CD8-positive, alpha-beta memory T cell (primary cell): ENCODE measurements around the gene P2RX7. TPM values are rescaled to one million over a fixed set of nuclear protein-coding genes. Genes with fewer than 3 reads are reported as not detected.

Experiments
- CTCF ChIA-PET: fragments of 350-600 bp; sonication (Branson Sonifier 250); formaldehyde crosslinking; loops from one replicate; lab custom pipeline; 2021; ENCODE audit warnings: antibody characterized with exemption; lab: Charles Lee
- POLR2A ChIA-PET: fragments of 350-600 bp; sonication (Branson Sonifier 250); formaldehyde crosslinking; loops from one replicate; lab custom pipeline; 2021; ENCODE audit warnings: antibody characterized with exemption; lab: Charles Lee
- DNase-seq, 5 donors: peaks; one replicate each; pipeline versions ENCODE4 v3.0.0 to v3.0.0-alpha.2; 2020 to 2022; ENCODE audit warnings: mixed read lengths in 1 of 5
- H3K27ac ChIP-seq: one replicate; pipeline ENCODE4 v1.7.0; 2013; ENCODE audit warnings: low read depth, mild to moderate bottlenecking, low read length, moderate library complexity
- H3K27me3 ChIP-seq: 2 replicates; pipeline ENCODE4 v1.7.0; 2013; ENCODE audit warnings: low read length, mild to moderate bottlenecking; ENCODE audit not compliant: insufficient read depth, poor library complexity, severe bottlenecking
- H3K36me3 ChIP-seq: 2 replicates; pipeline ENCODE4 v1.7.0; 2013; ENCODE audit warnings: mild to moderate bottlenecking, low read length, moderate library complexity; ENCODE audit not compliant: insufficient read depth
- H3K4me1 ChIP-seq: 2 replicates; pipeline ENCODE4 v1.7.0; 2013; ENCODE audit warnings: mild to moderate bottlenecking, low read length, moderate library complexity; ENCODE audit not compliant: insufficient read depth
- H3K4me3 ChIP-seq: 2 replicates; pipeline ENCODE4 v1.7.0; 2013; ENCODE audit warnings: mild to moderate bottlenecking, low read length
- H3K9me3 ChIP-seq: 2 replicates; pipeline ENCODE4 v1.7.0; 2013; ENCODE audit warnings: mild to moderate bottlenecking, low read length
- H3K27ac Mint-ChIP-seq, 8 donors: one replicate each; pipeline ENCODE4 v1.8.0; 2020 to 2021; ENCODE audit warnings: mixed read lengths in 8 of 8, mild to moderate bottlenecking in 6 of 8, inconsistent platforms in 3 of 8, moderate library complexity in 3 of 8
- H3K27me3 Mint-ChIP-seq, 2 donors: one replicate each; pipeline ENCODE4 v1.8.0; 2020 to 2021; ENCODE audit warnings: mixed read lengths in 2 of 2, mild to moderate bottlenecking in 1 of 2, moderate library complexity in 1 of 2
- H3K36me3 Mint-ChIP-seq, 3 donors: one replicate each; pipeline ENCODE4 v1.8.0; 2020 to 2021; ENCODE audit warnings: mixed read lengths in 3 of 3, inconsistent platforms in 1 of 3, mild to moderate bottlenecking in 1 of 3
- H3K4me1 Mint-ChIP-seq, 3 donors: one replicate each; pipeline ENCODE4 v1.8.0; 2020 to 2021; ENCODE audit warnings: mixed read lengths in 3 of 3, inconsistent platforms in 1 of 3, mild to moderate bottlenecking in 1 of 3
- H3K4me3 Mint-ChIP-seq, 7 donors: one replicate each; pipeline ENCODE4 v1.8.0; 2020 to 2021; ENCODE audit warnings: mixed read lengths in 7 of 7, mild to moderate bottlenecking in 6 of 7, moderate library complexity in 4 of 7, inconsistent platforms in 2 of 7
- H3K9me3 Mint-ChIP-seq, 5 donors: one replicate each; pipeline ENCODE4 v1.8.0; 2020 to 2022; ENCODE audit warnings: mixed read lengths in 5 of 5, mild to moderate bottlenecking in 3 of 5, moderate library complexity in 2 of 5, inconsistent platforms in 1 of 5
- polyA plus RNA-seq: library from polyadenylated mRNA; unstranded; fragments of 300-500 nt; fragmentation: Illumina TruSeq; gene quantifications from one replicate; pipeline ENCODE4 v1.2.3, GENCODE V29; 2021
- total RNA-seq, 2 experiments: library from RNA; stranded (reverse); gene quantifications; one replicate each; pipeline ENCODE4 v1.2.3, GENCODE V29; 2021

The P2RX7 gene
- total and polyA plus RNA-seq, 3 experiments from 2014 or later = 4.3 to 9.2 (median 4.5) TPM

DNA sequence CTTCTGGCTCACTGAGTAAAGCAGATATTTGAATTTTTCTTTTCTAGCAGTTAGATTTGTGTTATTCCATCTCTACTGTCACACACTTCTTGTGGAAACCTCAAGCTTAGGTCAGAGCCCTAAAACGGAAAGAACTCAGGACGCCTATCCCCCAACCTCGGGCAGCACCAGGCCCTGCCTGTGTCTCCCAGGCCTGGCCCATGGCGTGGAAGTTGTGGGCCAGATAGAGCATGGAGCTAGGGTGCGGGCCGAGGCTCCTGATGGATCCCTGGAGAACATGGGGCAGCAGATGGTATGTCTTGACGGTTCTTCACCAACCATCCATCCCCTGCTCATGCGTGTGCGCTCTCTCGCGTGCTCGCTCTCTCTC lies 97.8 kb downstream of the P2RX7 start:
- Mint-ChIP-seq H3K36me3 (peaks cover 0 to 69% (median 5%) of the 10 kb centered on the region in 3 donors), H3K4me3 (no peak overlapping the region), H3K27ac (peak overlapping the region in 6 of 8 donors; percentile 7 to 83 (median 52)), H3K27me3 (no peaks in the 10 kb centered on the region), H3K4me1 (peaks cover 10 to 22% (median 11%) of the 10 kb centered on the region in 3 donors), H3K9me3 (no peaks in the 10 kb centered on the region)
- peaks cover 19% of the 10 kb centered on the region for H3K4me1 ChIP-seq
- H3K27me3 ChIP-seq = no peaks in the 10 kb centered on the region
- no peaks in the 10 kb centered on the region for H3K9me3 ChIP-seq
- ChIA-PET CTCF (interaction anchor here (1.0 to 2.8 kb wide), 7 partner anchors 10 to 121 kb away, joined by 4 to 27 read pairs (median 5); no protein-coding TSS in a partner anchor), POLR2A (no interaction called here)
- peaks cover 18% of the 10 kb centered on the region for H3K36me3 ChIP-seq
- H3K27ac ChIP-seq = no peak overlapping the region
- no peak for DNase-seq
- H3K4me3 ChIP-seq = no peak overlapping the region

DNA sequence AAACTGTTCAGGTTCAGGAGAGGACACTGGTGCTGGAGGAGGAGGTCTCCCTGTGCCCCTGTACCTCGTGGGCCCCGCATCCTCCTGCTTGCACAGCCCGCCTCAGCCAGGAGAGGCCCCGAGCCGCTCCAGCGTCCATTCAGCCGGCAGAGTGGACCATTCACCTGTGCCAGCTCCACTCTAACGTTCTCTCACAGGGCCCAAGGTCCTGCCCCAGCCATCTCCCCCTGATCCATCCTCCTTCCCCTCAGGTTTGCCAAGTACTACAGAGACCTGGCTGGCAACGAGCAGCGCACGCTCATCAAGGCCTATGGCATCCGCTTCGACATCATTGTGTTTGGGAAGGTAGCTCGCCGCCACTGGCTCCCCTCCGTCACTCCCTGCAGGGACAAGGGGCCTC lies 99.5 kb downstream of the P2RX7 start:
- Histone ChIP-seq H3K27me3 (no peaks in the 10 kb centered on the region), H3K4me1 (peaks cover 3% of the 10 kb centered on the region), H3K9me3 (no peaks in the 10 kb centered on the region), H3K36me3 (peaks cover 18% of the 10 kb centered on the region), H3K4me3 (no peak overlapping the region), H3K27ac (no peak overlapping the region)
- ChIA-PET CTCF (no interaction called here), POLR2A (interaction anchor here (0.9 kb wide), 1 partner anchor 9 kb away, joined by 3 read pairs; no protein-coding TSS in a partner anchor)
- H3K36me3 Mint-ChIP-seq = peaks cover 0 to 70% (median 7%) of the 10 kb centered on the region in 3 donors
- H3K27me3 Mint-ChIP-seq = no peaks in the 10 kb centered on the region
- no peak for DNase-seq
- H3K4me3 Mint-ChIP-seq = no peak overlapping the region
- H3K27ac Mint-ChIP-seq = peak overlapping the region in 1 of 8 donors; percentile 62
- no peaks in the 10 kb centered on the region for H3K9me3 Mint-ChIP-seq
- peaks cover 10 to 11% (median 10%) of the 10 kb centered on the region in 3 donors for H3K4me1 Mint-ChIP-seq

- no peaks in the 10 kb centered on the region for H3K27me3 Mint-ChIP-seq
- Histone ChIP-seq H3K4me1 (no peaks in the 10 kb centered on the region), H3K9me3 (no peaks in the 10 kb centered on the region), H3K36me3 (peaks cover 18% of the 10 kb centered on the region), H3K4me3 (no peak overlapping the region), H3K27me3 (no peaks in the 10 kb centered on the region), H3K27ac (no peak overlapping the region)
- peaks cover 10 to 18% (median 10%) of the 10 kb centered on the region in 3 donors for H3K4me1 Mint-ChIP-seq
- DNase-seq = no peak
- POLR2A ChIA-PET = no interaction called here
- H3K27ac Mint-ChIP-seq = peak overlapping the region in 3 of 8 donors; percentile 4 to 19 (median 13)
- H3K36me3 Mint-ChIP-seq = peaks cover 0 to 73% (median 7%) of the 10 kb centered on the region in 3 donors
- no peaks in the 10 kb centered on the region for H3K9me3 Mint-ChIP-seq
- peak overlapping the region in 1 of 7 donors; percentile 19 for H3K4me3 Mint-ChIP-seq
- CTCF ChIA-PET = no interaction called here
Observed at GRCh38 chr12:121232977-121233627, 100.4 kb downstream of the P2RX7 start.

DNA sequence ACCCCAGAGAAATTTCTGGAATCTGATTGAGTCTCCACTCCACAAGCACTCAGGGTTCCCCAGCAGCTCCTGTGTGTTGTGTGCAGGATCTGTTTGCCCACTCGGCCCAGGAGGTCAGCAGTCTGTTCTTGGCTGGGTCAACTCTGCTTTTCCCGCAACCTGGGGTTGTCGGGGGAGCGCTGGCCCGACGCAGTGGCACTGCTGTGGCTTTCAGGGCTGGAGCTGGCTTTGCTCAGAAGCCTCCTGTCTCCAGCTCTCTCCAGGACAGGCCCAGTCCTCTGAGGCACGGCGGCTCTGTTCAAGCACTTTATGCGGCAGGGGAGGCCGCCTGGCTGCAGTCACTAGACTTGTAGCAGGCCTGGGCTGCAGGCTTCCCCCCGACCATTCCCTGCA lies 100.9 kb downstream of the P2RX7 start:
- H3K4me3 Mint-ChIP-seq = no peak overlapping the region
- Histone ChIP-seq H3K4me3 (no peak overlapping the region), H3K36me3 (peaks cover 16% of the 10 kb centered on the region), H3K27me3 (no peaks in the 10 kb centered on the region), H3K4me1 (peaks cover 1% of the 10 kb centered on the region), H3K9me3 (no peaks in the 10 kb centered on the region), H3K27ac (no peak overlapping the region)
- ChIA-PET CTCF (no interaction called here), POLR2A (no interaction called here)
- H3K36me3 Mint-ChIP-seq = peaks cover 0 to 70% (median 7%) of the 10 kb centered on the region in 3 donors
- peaks cover 10 to 22% (median 11%) of the 10 kb centered on the region in 3 donors for H3K4me1 Mint-ChIP-seq
- H3K9me3 Mint-ChIP-seq = no peaks in the 10 kb centered on the region
- no peaks in the 10 kb centered on the region for H3K27me3 Mint-ChIP-seq
- H3K27ac Mint-ChIP-seq = no peak overlapping the region
- DNase-seq = no peak

GRCh38 chr12:121236776-121237175 lies 104.1 kb downstream of the P2RX7 start:
- Mint-ChIP-seq H3K27ac (peak overlapping the region in 5 of 8 donors; percentile 32 to 78 (median 61)), H3K36me3 (peaks cover 0 to 50% (median 7%) of the 10 kb centered on the region in 3 donors), H3K4me1 (peaks cover 31 to 43% (median 32%) of the 10 kb centered on the region in 3 donors), H3K4me3 (no peak overlapping the region), H3K27me3 (no peaks in the 10 kb centered on the region), H3K9me3 (no peaks in the 10 kb centered on the region)
- H3K27me3 ChIP-seq = no peaks in the 10 kb centered on the region
- peaks cover 30% of the 10 kb centered on the region for H3K4me1 ChIP-seq
- no peak for DNase-seq
- peaks cover 8% of the 10 kb centered on the region for H3K36me3 ChIP-seq
- H3K27ac ChIP-seq = no peak overlapping the region
- ChIA-PET POLR2A (no interaction called here), CTCF (no interaction called here)
- H3K4me3 ChIP-seq = no peak overlapping the region
- H3K9me3 ChIP-seq = no peaks in the 10 kb centered on the region

DNA sequence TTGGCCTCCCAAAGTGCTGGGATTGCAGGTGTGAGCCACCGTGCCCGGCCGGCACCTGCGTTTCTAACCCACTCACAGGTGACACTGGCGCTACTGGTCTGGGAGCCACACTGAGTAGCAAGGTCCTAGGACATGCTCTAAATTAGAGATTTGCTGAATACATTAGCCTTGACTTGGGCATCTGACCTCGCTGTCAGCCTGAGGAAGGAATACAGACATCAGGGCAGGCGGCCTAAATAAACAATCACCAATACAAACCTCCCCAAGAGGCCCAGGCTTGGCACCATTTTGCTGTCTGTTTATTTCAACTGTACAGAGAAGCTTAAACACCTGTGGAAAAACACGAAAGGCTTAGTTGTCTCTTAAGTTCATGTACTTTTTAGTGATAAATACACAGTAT lies 104.7 kb downstream of the P2RX7 start:
- Histone ChIP-seq H3K36me3 (peaks cover 7% of the 10 kb centered on the region), H3K4me1 (peaks cover 36% of the 10 kb centered on the region), H3K27me3 (no peaks in the 10 kb centered on the region), H3K9me3 (no peaks in the 10 kb centered on the region), H3K4me3 (no peak overlapping the region), H3K27ac (no peak overlapping the region)
- Mint-ChIP-seq H3K27me3 (no peaks in the 10 kb centered on the region), H3K36me3 (peaks cover 0 to 44% (median 7%) of the 10 kb centered on the region in 3 donors), H3K4me3 (no peak overlapping the region), H3K4me1 (peaks cover 31 to 46% (median 33%) of the 10 kb centered on the region in 3 donors), H3K9me3 (no peaks in the 10 kb centered on the region), H3K27ac (peak overlapping the region in 7 of 8 donors; percentile 53 to 100 (median 98))
- ChIA-PET POLR2A (no interaction called here), CTCF (no interaction called here)
- DNase-seq = no peak

Other genes starting within 250 kb of the P2RX7 start
- 10 to 100 TPM; 34.9 to 35.6 TPM for gene SPPL3, start 228.5 kb upstream of the P2RX7 start, total RNA-seq
- gene SPPL3, start 228.5 kb upstream of the P2RX7 start, polyA plus RNA-seq = 33.1 TPM
- gene HNF1A, start 154.3 kb upstream of the P2RX7 start, total RNA-seq = not detected
- not detected for gene HNF1A, start 154.3 kb upstream of the P2RX7 start, polyA plus RNA-seq
- 10 to 100 TPM; 38.1 to 40.3 TPM for gene C12orf43, start 116.4 kb upstream of the P2RX7 start, total RNA-seq
- gene C12orf43, start 116.4 kb upstream of the P2RX7 start, polyA plus RNA-seq = 24.9 TPM
- 1 to 10 TPM; 4.0 to 4.3 TPM for gene OASL, start 93.6 kb upstream of the P2RX7 start, total RNA-seq
- 21.2 TPM for gene OASL, start 93.6 kb upstream of the P2RX7 start, polyA plus RNA-seq
- gene P2RX4, start 77.3 kb downstream of the P2RX7 start, total RNA-seq = 10 to 100 TPM; 39.2 to 40.3 TPM
- 27.0 TPM for gene P2RX4, start 77.3 kb downstream of the P2RX7 start, polyA plus RNA-seq
- gene CAMKK2, start 163.8 kb downstream of the P2RX7 start, total RNA-seq = 10 to 100 TPM; 35.9 to 37.5 TPM
- 17.0 TPM for gene CAMKK2, start 163.8 kb downstream of the P2RX7 start, polyA plus RNA-seq
- 100 to 1,000 TPM; 133 TPM for gene ANAPC5, start 219.5 kb downstream of the P2RX7 start, total RNA-seq
- 148 TPM for gene ANAPC5, start 219.5 kb downstream of the P2RX7 start, polyA plus RNA-seq